HCT116 (cell line): ENCODE measurements around the gene EFS.

Source experiments
- ATF3 ChIP-seq: IDR thresholded peaks from 2 replicates; pipeline ENCODE4 v1.6.1; 2012
- CTCF ChIP-seq, 3 experiments: fragments of 200-600 bp in 1 of 3; sonication (generic) in 1 of 3; IDR thresholded peaks in 2 of 3; conservative IDR thresholded peaks in 1 of 3; 2 replicates each; pipeline ENCODE4 v1.5.1; 2012 to 2017; ENCODE audit warnings: low read depth in 2 of 3, low read length in 2 of 3, antibody characterized with exemption in 1 of 3, borderline replicate concordance in 1 of 3, control low read depth in 1 of 3, mild to moderate bottlenecking in 1 of 3, mixed read lengths in 1 of 3, mixed run types in 1 of 3, moderate library complexity in 1 of 3; ENCODE audit not compliant: insufficient read depth in 1 of 3
- EZH2 ChIP-seq: fragments of 200-600 bp; sonication (generic); IDR thresholded peaks from 2 replicates; pipeline ENCODE4 v1.6.1; 2017; ENCODE audit warnings: antibody characterized with exemption, mixed run types
- EZH2phosphoT487 ChIP-seq: fragments of 200-600 bp; IDR thresholded peaks from 2 replicates; pipeline ENCODE4 v1.6.1; 2018; ENCODE audit warnings: antibody characterized with exemption, borderline replicate concordance
- POLR2A ChIP-seq: IDR thresholded peaks from 2 replicates; pipeline ENCODE4 v1.7.0; 2011; ENCODE audit warnings: borderline replicate concordance; ENCODE audit not compliant: insufficient read depth, insufficient read length; ENCODE audit errors: extremely low read depth
- POLR2AphosphoS5 ChIP-seq: IDR thresholded peaks from 2 replicates; pipeline ENCODE4 v1.6.1; 2011; ENCODE audit warnings: mild to moderate bottlenecking, low read depth, low read length, moderate library complexity
- RAD21 ChIP-seq: IDR thresholded peaks from 2 replicates; pipeline ENCODE4 v1.6.1; 2012; ENCODE audit warnings: low read depth, mild to moderate bottlenecking
- REST ChIP-seq: IDR thresholded peaks from 2 replicates; pipeline ENCODE4 v1.6.1; 2012; ENCODE audit warnings: low read depth
- SRF ChIP-seq: IDR thresholded peaks from 2 replicates; pipeline ENCODE4 v1.6.1; 2012; ENCODE audit warnings: low read depth
- TCF7L2 ChIP-seq: IDR thresholded peaks from 2 replicates; pipeline ENCODE4 v1.7.0; 2011; ENCODE audit warnings: borderline replicate concordance, inconsistent platforms; ENCODE audit not compliant: insufficient read depth, insufficient read length; ENCODE audit errors: extremely low read depth
- ZBTB33 ChIP-seq: IDR thresholded peaks from 2 replicates; pipeline ENCODE4 v1.6.1; 2011; ENCODE audit warnings: mild to moderate bottlenecking, low read length, moderate library complexity; ENCODE audit not compliant: insufficient replicate concordance; ENCODE audit errors: extremely low read depth
- ZFX ChIP-seq: fragments of 450-650 bp; IDR thresholded peaks from 2 replicates; pipeline ENCODE4 v1.6.1; 2017
- ZNF274 ChIP-seq: fragments of 200-500 bp; sonication (Bioruptor generic); IDR thresholded peaks from 2 replicates; pipeline ENCODE4 v1.6.1; 2014; ENCODE audit warnings: mild to moderate bottlenecking, low read depth, low read length, inconsistent platforms

GRCh38 chr14:23382731-23383440 lies 17.9 kb upstream of the EFS start:
- TF ChIP-seq ATF3 (no peak), CTCF (IDR thresholded peaks at IDR 0.05 in 2 of 3, conservative IDR thresholded peaks at IDR 0.05 in 1 of 3; ENCODE audit: borderline replicate concordance in 1 of 3, insufficient read depth in 1 of 3, low read depth in 2 of 3, low read length in 2 of 3) (no peak), SRF (no peak), TCF7L2 (no peak), POLR2A (no peak), EZH2 (no peak), REST (no peak), EZH2phosphoT487 (no peak), ZBTB33 (no peak), ZNF274 (no peak), POLR2AphosphoS5 (no peak), ZFX (no peak), RAD21 (no peak)
